ENCODE measurements around the gene NOL4L. TPM values are rescaled to one million over a fixed set of nuclear protein-coding genes. Genes with fewer than 3 reads are reported as not detected.
A peak's percentile ranks its signal among the peaks of the same experiment; 100 is the strongest.

NOL4L gene
- total RNA-seq, 2 experiments from 2014 or later, result 26.1 to 27.4 TPM

DNA sequence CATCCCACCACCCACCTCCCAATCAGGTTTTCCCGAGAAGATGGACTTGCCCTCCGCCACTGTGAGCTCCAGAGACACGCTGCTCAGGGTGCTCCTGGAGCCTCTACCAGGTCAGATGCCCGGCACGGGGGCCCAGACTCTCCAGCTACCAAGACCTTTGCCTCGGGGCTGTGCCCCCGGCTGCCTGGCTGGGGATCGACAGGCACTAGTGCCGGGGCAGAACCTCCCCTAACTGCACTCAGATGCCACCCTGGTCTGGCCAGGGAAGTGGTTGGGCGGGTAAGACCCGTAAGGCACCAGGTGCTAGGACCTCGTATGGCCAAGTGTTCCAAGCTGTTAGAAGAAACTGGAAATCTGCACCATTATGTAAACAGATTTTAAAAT, 126.3 kb downstream of the NOL4L start:
- CTCF ChIA-PET, result interaction anchor here (0.7 to 1.3 kb wide), 2 partner anchors 10 to 69 kb away, joined by 4 read pairs; no protein-coding TSS in a partner anchor
- H3K27ac Mint-ChIP-seq, result no peak overlapping the region

DNA sequence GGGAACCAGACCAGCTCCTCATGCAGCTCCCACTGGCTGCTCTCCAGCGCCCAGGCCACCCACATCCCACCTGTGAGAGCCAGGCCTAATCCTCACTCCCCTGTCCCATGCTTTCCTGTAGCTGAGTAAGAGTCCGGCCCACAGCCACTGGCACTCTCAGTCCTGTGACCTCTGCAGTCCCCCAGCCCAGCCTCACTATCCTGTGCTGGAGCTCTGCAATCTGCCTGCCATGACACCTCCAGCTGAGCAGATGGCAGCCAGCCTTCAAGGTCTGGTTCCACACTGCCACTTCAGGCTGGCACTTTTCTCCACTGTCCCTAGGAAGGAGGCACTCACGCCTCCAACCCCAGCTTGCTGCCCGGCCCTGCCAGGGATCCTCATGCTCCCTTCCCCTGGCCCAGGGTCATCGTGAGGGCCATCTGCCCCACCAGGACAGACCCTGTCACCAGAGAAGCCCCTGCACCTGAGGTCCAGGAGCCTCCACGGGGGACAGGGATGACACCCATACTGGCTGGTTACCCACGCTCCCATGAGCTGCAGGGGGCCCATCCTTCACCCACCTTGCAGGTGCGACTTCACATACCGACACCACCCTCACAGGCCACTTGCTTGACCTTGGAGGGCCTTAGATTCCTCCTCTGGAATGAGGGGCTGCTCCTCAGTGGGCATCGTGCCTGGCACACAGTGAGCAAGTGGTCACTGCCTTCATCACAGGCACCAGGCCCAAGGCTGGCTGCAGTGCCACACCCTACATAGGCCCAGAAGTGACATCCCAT, 126.9 kb downstream of the NOL4L start:
- DNase-seq, result no peak
- Mint-ChIP-seq H3K27me3 (no peaks in the 10 kb centered on the region), H3K27ac (peak overlapping the region; percentile 36), H3K4me1 (no peaks in the 10 kb centered on the region), H3K4me3 (no peak overlapping the region), H3K36me3 (ENCODE audit: low read depth) (no peaks in the 10 kb centered on the region), H3K9me3 (no peaks in the 10 kb centered on the region)
- ChIA-PET CTCF (interaction anchor here (0.7 to 1.3 kb wide), 5 partner anchors 9 to 70 kb away, joined by 3 to 4 read pairs (median 4); no protein-coding TSS in a partner anchor), POLR2A (no interaction called here)

More for the DNA sequence above, 126.3 kb downstream of the NOL4L start:
- POLR2A ChIA-PET, result no interaction called here
- no peaks in the 10 kb centered on the region for H3K4me1 Mint-ChIP-seq
- H3K27me3 Mint-ChIP-seq, result no peaks in the 10 kb centered on the region
- no peak overlapping the region for H3K4me3 Mint-ChIP-seq
- DNase-seq, result no peak
- H3K9me3 Mint-ChIP-seq, result no peaks in the 10 kb centered on the region
- H3K36me3 Mint-ChIP-seq (ENCODE audit: low read depth), result no peaks in the 10 kb centered on the region

DNA sequence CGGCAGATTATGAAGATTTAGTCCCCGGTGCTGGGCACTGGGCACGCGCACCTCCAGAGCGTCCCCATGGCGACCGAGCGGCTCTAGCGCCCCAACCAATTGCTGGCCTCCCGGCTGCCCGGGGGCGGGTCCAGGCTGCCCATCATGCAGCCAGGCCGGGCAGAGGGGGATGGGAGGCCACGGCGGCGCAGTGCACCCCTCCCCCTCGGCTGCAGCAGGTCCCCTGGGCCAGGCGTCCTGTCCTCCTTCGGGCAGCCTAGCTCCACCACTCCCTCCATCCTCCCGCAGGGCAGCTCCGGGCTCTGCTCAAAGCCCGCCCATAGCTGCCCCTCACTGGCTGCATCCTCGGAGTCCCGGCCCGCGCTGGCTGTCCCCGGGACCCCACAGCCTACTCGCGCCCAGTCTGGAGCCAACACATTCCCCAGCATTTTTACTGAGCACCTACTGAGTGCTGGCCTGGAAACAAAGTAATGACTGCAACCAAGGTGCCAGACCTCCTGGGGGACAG, 127.6 kb downstream of the NOL4L start:
- Mint-ChIP-seq H3K27me3 (no peaks in the 10 kb centered on the region), H3K27ac (peak overlapping the region; percentile 36), H3K4me1 (no peaks in the 10 kb centered on the region), H3K4me3 (no peak overlapping the region), H3K36me3 (ENCODE audit: low read depth) (no peaks in the 10 kb centered on the region), H3K9me3 (no peaks in the 10 kb centered on the region)
- POLR2A ChIA-PET, result no interaction called here
- CTCF ChIA-PET, result interaction anchor here (0.8 to 1.3 kb wide), 4 partner anchors 9 to 67 kb away, joined by 3 to 4 read pairs (median 4); no protein-coding TSS in a partner anchor
- DNase-seq, result no peak

DNA sequence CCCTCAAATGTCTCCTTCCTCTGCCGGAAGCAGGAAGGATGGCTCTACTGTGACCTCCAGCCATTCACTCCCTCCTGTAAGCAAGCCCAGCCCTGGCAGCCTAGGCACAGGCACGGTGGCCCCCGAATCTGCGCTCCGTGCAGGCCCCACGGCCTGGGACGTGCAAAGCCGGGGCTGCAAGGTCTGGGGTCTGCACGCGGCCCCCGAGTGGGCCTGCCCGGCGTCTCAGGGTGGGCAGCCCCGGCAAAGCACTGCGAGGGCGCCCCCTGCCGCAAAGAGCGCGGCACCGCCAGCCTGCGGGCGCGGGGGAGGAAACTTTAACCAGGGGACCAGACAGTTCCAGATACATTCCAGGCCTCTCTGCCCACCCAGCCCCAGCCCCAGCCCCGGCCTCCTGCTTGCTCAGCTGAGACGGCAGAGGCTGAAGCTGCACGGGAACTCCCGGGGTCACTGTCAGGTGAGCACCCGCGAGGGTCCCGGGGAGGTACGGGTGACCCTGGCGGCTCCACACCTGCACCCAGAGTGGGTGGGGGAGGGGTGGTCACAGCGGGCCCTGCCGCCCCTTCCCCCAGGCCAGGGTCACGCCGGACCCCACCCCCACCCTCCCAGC, 128.2 kb downstream of the NOL4L start:
- Mint-ChIP-seq H3K27me3 (no peaks in the 10 kb centered on the region), H3K4me3 (no peak overlapping the region), H3K4me1 (no peaks in the 10 kb centered on the region), H3K27ac (no peak overlapping the region), H3K9me3 (no peaks in the 10 kb centered on the region), H3K36me3 (ENCODE audit: low read depth) (no peaks in the 10 kb centered on the region)
- CTCF ChIA-PET, result interaction anchor here (0.8 to 1.2 kb wide), 3 partner anchors 11 to 67 kb away, joined by 3 to 4 read pairs (median 3); no protein-coding TSS in a partner anchor
- DNase-seq, result no peak
- POLR2A ChIA-PET, result no interaction called here

DNA sequence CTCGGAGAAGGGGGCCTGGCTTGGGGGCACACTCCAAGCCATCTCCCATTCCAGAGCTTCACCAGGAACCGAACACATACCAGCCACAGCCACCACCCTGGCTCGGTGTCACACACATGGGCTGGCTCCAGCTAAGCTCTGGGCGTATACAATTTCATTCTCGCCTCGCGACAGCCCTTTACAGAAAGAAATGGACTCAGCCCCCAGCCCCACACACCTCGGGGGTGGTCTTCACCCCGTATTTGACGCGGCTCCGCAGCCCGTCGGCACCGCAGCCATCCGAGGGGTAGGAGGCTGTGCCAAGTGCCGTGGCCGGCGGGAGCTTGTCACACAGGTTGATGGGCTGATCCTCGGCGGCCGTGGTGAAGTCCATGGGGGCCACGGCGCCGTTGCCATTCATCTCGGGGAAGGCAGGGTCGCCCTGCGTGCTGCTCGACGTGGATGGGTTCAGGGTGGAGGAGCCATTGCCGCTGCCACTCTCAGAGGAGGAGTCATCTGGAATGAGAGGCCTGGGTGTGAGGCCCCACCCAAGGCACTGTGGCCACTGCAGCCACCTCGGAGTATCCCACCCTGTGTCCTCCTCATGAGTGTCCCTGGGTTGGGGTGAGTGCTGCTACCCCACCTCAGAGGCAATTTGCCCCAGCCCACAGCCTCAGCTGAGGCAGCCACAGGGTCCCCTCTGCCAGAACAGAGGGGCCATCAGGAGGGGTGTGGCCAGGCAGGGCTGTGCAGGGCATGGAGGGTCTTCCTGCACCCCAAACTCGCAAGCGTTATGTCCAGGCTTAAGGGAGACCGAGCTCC, 129.0 kb downstream of the NOL4L start:
- no peak for DNase-seq
- H3K9me3 Mint-ChIP-seq, result no peaks in the 10 kb centered on the region
- no peaks in the 10 kb centered on the region for H3K27me3 Mint-ChIP-seq
- H3K27ac Mint-ChIP-seq, result no peak overlapping the region
- ChIA-PET CTCF (no interaction called here), POLR2A (no interaction called here)
- no peak overlapping the region for H3K4me3 Mint-ChIP-seq
- peaks cover under 1% of the 10 kb centered on the region for H3K36me3 Mint-ChIP-seq (ENCODE audit: low read depth)
- no peaks in the 10 kb centered on the region for H3K4me1 Mint-ChIP-seq

DNA sequence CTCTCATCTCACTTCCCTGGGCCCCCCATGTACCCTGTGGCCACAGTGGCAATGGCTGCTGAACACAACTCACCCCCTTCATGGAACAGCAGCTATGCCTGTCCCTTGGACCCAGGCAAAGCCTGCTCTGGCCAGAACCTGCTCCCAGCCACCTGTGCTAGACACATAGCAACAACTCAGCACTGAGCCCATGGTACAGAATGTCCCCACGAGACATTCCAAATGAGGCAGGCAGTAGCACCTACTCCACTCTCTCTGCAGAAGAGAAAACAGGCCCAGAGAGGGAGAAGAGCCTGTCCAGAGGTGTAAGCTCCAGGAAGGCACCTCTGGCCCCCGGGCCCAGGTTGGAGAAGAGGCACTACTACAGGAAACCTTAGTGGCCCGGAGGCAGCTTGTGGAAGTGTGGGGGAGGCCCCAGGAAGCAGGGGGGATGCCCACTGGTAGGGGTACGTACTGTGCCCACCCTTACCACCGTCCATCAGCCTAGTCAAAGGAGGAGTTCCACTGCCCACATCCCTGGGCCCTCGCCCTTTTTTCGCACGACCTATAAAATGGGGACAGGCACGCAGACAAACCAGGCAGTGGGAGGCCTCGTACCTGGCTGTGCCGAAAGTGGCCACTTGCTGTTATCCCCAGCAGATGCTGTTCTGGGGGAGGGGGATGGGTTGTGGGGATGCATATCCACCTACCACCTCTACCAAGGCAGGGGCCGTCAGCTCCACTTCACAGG, 129.8 kb downstream of the NOL4L start:
- POLR2A ChIA-PET, result no interaction called here
- Mint-ChIP-seq H3K4me3 (no peak overlapping the region), H3K9me3 (no peaks in the 10 kb centered on the region), H3K27ac (peak overlapping the region; percentile 46), H3K4me1 (no peaks in the 10 kb centered on the region), H3K36me3 (ENCODE audit: low read depth) (peaks cover 2% of the 10 kb centered on the region), H3K27me3 (no peaks in the 10 kb centered on the region)
- no peak for DNase-seq
- CTCF ChIA-PET, result no interaction called here

DNA sequence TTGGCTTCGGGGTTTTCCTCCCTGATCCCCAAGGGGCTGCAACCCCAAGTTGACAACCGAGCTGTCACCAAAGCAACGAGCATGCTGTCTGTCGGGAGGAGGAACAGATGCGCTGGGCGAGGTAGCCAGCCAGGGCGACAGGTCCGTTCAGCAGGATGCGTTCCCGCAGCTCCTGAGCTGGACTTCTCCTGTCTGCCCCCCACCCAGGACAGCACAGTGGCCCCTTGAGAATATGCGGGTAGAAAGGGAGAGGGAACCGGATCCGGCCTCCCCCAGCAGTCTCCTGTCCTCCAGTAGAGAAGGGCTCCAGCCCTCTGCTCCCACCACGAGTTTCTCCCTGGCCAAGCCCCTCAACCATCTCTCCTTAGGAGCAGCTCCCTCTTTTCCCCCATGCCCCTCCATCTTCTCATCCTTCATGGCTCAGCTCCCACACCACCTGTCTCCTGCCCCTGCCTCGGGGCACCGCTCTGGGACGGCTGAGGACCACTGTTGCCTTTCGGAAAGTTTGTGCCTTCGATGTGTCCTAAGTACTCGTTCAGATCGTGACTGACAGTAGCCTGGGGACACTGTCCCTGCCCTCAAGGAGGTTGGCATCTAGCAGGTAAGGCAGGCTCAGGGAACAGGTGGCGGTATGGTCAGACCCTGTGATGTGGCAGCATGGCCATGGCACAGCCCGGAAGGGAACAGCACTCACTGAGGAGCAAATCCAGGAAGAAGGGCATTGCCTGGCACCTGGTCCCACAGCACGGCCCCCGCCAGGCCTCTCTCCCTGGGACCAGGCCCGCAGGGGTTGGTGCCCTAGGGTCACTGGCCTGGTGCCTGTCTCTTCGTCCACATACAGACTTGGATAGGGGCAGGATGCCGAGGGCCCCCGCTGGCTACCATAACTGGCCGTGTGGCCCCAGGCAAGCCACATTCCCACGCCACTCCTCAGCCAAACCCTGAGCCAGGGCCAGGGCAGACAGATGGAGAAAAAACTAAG, 130.7 kb downstream of the NOL4L start:
- no peaks in the 10 kb centered on the region for H3K27me3 Mint-ChIP-seq
- no peaks in the 10 kb centered on the region for H3K9me3 Mint-ChIP-seq
- peaks cover 4% of the 10 kb centered on the region for H3K36me3 Mint-ChIP-seq (ENCODE audit: low read depth)
- no peak overlapping the region for H3K27ac Mint-ChIP-seq
- no peak for DNase-seq
- CTCF ChIA-PET, result no interaction called here
- POLR2A ChIA-PET, result no interaction called here
- H3K4me3 Mint-ChIP-seq, result no peak overlapping the region
- H3K4me1 Mint-ChIP-seq, result no peaks in the 10 kb centered on the region

DNA sequence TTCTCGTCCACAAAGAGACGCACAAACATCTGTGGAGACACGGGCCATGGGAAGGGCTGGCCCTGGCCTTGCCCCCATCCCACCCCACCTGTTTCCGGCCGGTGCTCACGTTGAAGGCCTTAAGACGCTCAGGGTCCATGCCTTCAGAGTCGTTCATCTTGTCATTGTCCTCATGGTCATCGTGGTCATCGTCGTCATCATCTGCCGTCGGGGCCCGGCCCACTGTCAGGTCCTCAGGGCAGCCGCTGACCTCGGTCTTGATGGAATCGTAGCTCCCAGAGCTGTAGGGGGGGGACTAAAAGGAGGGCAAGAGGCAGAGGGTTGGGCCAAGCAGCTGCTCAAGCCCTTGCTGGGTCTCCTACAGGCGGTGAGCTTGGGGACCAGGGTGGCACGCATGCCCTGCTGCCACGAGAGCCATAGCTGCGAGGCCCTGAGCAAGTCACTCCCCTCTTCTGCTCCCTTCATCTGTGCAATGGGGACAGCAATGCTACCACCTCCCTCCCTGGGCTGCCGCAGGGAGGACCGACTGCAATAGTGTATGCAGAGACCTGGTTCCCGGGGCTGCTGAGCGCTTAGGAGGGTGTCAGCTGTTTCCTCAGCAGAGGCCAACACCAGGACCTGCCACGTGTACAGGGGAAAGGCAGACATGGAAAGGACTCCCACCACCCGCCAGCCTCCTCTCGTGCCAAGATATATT, 131.5 kb downstream of the NOL4L start:
- POLR2A ChIA-PET, result no interaction called here
- no peaks in the 10 kb centered on the region for H3K9me3 Mint-ChIP-seq
- H3K27me3 Mint-ChIP-seq, result no peaks in the 10 kb centered on the region
- no peak overlapping the region for H3K27ac Mint-ChIP-seq
- CTCF ChIA-PET, result interaction anchor here (0.6 kb wide), 1 partner anchor 40 kb away, joined by 5 read pairs; no protein-coding TSS in a partner anchor
- no peak for DNase-seq
- no peaks in the 10 kb centered on the region for H3K4me1 Mint-ChIP-seq
- H3K36me3 Mint-ChIP-seq (ENCODE audit: low read depth), result peaks cover 7% of the 10 kb centered on the region
- no peak overlapping the region for H3K4me3 Mint-ChIP-seq

DNA sequence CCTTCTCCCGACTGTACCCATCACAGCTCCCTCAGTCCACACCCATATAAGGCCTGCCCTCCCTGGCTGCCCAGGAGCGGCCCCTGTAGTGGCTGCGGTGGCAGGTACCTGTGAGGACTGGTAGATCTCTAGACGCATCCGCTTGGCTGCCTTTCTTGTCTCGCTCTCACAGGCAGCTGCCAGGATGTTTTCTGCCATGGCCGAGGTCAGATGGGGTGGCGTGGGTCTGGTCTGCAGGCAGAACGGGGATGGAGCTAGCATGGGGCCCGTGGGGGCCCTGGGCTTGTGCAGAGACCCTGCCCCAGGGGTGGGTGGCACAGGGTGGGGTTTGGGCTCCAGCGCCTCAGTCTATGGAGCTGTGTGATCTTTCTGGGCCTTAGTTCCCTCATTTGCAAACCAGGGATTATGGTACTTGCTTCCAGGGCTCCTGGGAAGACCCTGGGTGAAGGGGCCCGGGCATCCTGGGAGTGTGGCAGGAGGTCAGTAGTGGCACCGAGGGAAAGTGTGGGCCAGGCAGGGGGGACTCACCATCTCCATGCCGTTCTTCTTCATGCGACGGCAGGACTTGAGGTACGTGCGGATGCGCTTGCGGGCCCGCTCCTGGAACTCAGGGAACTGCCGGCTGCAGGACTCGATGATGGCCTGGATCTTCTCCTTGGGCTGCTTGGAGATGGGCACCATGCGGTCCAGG, 132.2 kb downstream of the NOL4L start:
- H3K9me3 Mint-ChIP-seq, result no peaks in the 10 kb centered on the region
- ChIA-PET POLR2A (no interaction called here), CTCF (interaction anchor here (0.6 to 0.9 kb wide), 2 partner anchors 39 to 209 kb away, joined by 3 to 5 read pairs; no protein-coding TSS in a partner anchor)
- H3K4me1 Mint-ChIP-seq, result no peaks in the 10 kb centered on the region
- H3K36me3 Mint-ChIP-seq (ENCODE audit: low read depth), result peaks cover 9% of the 10 kb centered on the region
- no peak overlapping the region for H3K27ac Mint-ChIP-seq
- H3K27me3 Mint-ChIP-seq, result no peaks in the 10 kb centered on the region
- no peak for DNase-seq
- H3K4me3 Mint-ChIP-seq, result no peak overlapping the region

DNA sequence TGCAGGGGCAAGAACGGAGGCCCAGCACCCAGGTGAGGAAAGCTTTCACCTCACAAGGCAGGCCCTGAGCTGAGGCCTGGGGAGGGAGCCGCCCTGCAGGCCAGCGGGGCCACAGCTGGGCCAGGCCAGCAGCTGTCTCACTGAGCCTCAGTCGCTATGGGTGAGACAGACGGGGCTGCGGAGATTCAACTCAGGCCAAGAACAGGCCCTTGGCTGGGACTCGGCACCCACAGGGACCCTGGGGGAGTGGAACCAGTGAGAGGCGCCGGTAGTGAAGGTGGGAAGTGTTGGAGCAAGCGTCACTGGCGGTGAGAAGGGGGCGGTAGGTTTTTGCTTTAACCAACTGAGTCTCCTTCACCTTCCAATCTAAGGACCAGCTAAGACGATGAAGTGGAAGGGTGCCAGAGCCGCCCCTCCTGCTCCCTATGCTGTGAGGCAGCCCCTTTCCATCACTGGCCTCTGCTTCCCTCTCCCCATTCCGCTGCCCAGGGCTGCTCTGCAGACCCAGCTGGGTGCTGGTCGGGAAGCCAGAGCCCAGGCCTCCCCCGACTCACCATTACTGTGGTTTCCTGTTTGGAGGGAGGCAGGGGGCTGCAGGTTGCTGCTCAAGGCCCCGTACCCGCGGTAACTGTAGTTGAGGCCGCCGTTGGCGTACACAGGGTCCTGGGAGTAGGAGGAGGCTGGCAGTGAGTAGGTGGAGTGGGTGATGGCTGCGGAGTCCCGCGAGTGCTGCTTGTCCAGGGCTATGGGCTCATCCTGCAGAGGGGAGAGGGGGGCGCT, 133.3 kb downstream of the NOL4L start:
- Mint-ChIP-seq H3K36me3 (ENCODE audit: low read depth) (peaks cover 11% of the 10 kb centered on the region), H3K27ac (no peak overlapping the region), H3K27me3 (no peaks in the 10 kb centered on the region), H3K4me3 (no peak overlapping the region), H3K4me1 (no peaks in the 10 kb centered on the region), H3K9me3 (no peaks in the 10 kb centered on the region)
- ChIA-PET POLR2A (no interaction called here), CTCF (interaction anchor here (0.6 to 0.9 kb wide), 2 partner anchors 210 to 335 kb away, joined by 3 read pairs; no protein-coding TSS in a partner anchor)
- DNase-seq, result no peak

All from activated CD4-positive, alpha-beta T cell treated with anti-CD3 and anti-CD28 coated beads, Interleukin-2, amount 10 ng/mL, durations not matched to agents 7 days and 5 days (primary cell).